Muscle of leg (tissue), 11 donors: Measurements from ENCODE around the gene GRID2. TPM values are rescaled to one million over a fixed set of nuclear protein-coding genes. Genes with fewer than 3 reads are reported as not detected.

ENCODE experiments used
- DNase-seq: peaks from one replicate; pipeline ENCODE4 v3.0.0; 2013
- H3K27ac ChIP-seq: one replicate; pipeline ENCODE4 v1.5.1; 2013; ENCODE audit warnings: mild to moderate bottlenecking, low read length, control low read depth
- H3K27me3 ChIP-seq: one replicate; pipeline ENCODE4 v1.6.1; 2013; ENCODE audit warnings: low read length; ENCODE audit not compliant: control insufficient read depth, insufficient read depth
- H3K36me3 ChIP-seq: one replicate; pipeline ENCODE4 v1.6.1; 2013; ENCODE audit warnings: low read length; ENCODE audit not compliant: control insufficient read depth, insufficient read depth
- H3K4me1 ChIP-seq: one replicate; pipeline ENCODE4 v1.6.1; 2013; ENCODE audit warnings: low read length; ENCODE audit not compliant: control insufficient read depth, insufficient read depth
- H3K4me3 ChIP-seq: one replicate; pipeline ENCODE4 v1.5.1; 2013; ENCODE audit warnings: low read length, control low read depth
- H3K9me3 ChIP-seq: replicated peaks from 2 replicates; pipeline ENCODE4 v1.6.1; 2013; ENCODE audit warnings: low read depth, low read length; ENCODE audit not compliant: control insufficient read depth
- WGBS: methylation state at CpG from one replicate; pipeline ENCODE4 v1.1.5; 2013; ENCODE audit warnings: missing lambda C conversion rate; ENCODE audit not compliant: insufficient coverage; 5-methylcytosine and 5-hydroxymethylcytosine counted together
- polyA plus RNA-seq, 8 donors: library from polyadenylated mRNA; unstranded; fragments of 120-200 nt; gene quantifications; one replicate each; pipeline versions ENCODE4 v1.2.1 to v1.2.3, GENCODE V29; 2013; ENCODE audit warnings: inconsistent platforms in 1 of 8, low replicate concordance in 1 of 8; ENCODE audit not compliant: insufficient read length in 8 of 8, insufficient read depth in 1 of 8
- total RNA-seq: library from RNA; stranded (reverse); fragments of 120-200 nt; gene quantifications from one replicate; pipeline ENCODE4 v1.2.4, GENCODE V29; 2013

Gene GRID2
- total and polyA plus RNA-seq, 9 donors, result 0.29 to 1.4 (median 0.60) TPM

DNA sequence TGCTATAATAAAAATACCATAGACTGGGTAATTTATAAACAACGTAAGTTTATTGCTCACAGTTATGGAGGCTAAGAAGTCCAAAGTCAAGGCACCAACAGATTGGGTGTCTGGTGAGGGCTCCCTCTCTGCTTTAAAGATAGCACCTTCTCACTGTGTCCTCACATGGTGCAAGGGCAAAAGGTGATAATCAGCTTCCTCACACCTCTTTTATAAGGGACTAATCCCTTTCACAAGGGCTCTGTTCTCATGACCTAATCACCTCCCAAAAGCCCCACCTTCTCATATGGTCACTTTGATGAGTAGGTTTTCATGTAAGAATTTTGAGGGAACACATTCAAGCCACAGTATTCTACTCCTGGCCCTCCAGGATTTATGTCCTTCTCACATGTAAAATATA, 883.1 kb downstream of the GRID2 start:
- no peaks in the 10 kb centered on the region for H3K4me1 ChIP-seq
- no peaks in the 10 kb centered on the region for H3K27me3 ChIP-seq
- H3K4me3 ChIP-seq, result no peak overlapping the region
- WGBS, result 100% methylated on average over 1 of the region's 1 CpG
- H3K36me3 ChIP-seq, result no peaks in the 10 kb centered on the region
- no peak overlapping the region for H3K27ac ChIP-seq
- no peaks in the 10 kb centered on the region for H3K9me3 ChIP-seq
- no peak for DNase-seq

DNA sequence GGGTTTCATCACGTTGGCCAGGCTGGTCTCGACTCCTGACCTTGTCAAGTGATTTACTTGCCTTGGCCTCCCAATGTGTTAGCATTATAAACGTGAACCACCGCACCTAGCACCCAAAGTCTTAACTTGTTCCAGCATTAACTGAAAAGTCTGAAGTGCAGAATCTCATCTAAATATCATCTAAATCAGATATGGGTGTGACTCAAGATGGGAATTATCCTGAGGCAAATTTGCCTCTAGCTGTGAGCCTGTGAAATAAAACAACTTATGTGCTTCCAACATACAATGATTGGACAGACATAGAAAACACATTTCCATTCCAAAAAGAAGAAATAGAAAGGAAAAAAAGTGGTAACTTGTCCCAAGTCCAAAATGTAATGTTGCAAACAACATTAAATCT, 883.7 kb downstream of the GRID2 start:
- Histone ChIP-seq H3K27ac (no peak overlapping the region), H3K4me1 (no peaks in the 10 kb centered on the region), H3K27me3 (no peaks in the 10 kb centered on the region), H3K4me3 (no peak overlapping the region), H3K9me3 (no peaks in the 10 kb centered on the region), H3K36me3 (no peaks in the 10 kb centered on the region)
- no CpG with 5 or more reads among the region's 4 CpGs for WGBS
- peak; percentile 18 for DNase-seq

- Histone ChIP-seq H3K27ac (no peak overlapping the region), H3K9me3 (no peaks in the 10 kb centered on the region), H3K36me3 (no peaks in the 10 kb centered on the region), H3K27me3 (no peaks in the 10 kb centered on the region), H3K4me3 (no peak overlapping the region), H3K4me1 (no peaks in the 10 kb centered on the region)
- no peak for DNase-seq
- 78% methylated on average over 4 of the region's 4 CpGs for WGBS
Observed at GRCh38 chr4:93187892-93188291, 884.1 kb downstream of the GRID2 start.

- Histone ChIP-seq H3K27ac (no peak overlapping the region), H3K4me3 (no peak overlapping the region), H3K36me3 (no peaks in the 10 kb centered on the region), H3K9me3 (no peaks in the 10 kb centered on the region), H3K27me3 (no peaks in the 10 kb centered on the region), H3K4me1 (no peaks in the 10 kb centered on the region)
- WGBS, result 20% methylated on average over 1 of the region's 2 CpGs
- peak; percentile 72 for DNase-seq
Observed at GRCh38 chr4:93199492-93199891, 895.7 kb downstream of the GRID2 start.

GRCh38 chr4:93201471-93202096, 897.8 kb downstream of the GRID2 start:
- no peaks in the 10 kb centered on the region for H3K4me1 ChIP-seq
- H3K9me3 ChIP-seq, result no peaks in the 10 kb centered on the region
- H3K36me3 ChIP-seq, result no peaks in the 10 kb centered on the region
- no peak for DNase-seq
- H3K4me3 ChIP-seq, result no peak overlapping the region
- H3K27ac ChIP-seq, result no peak overlapping the region
- WGBS, result no CpG with 5 or more reads among the region's 4 CpGs
- no peaks in the 10 kb centered on the region for H3K27me3 ChIP-seq

- Histone ChIP-seq H3K9me3 (no peaks in the 10 kb centered on the region), H3K27me3 (no peaks in the 10 kb centered on the region), H3K27ac (no peak overlapping the region), H3K4me3 (no peak overlapping the region), H3K36me3 (no peaks in the 10 kb centered on the region), H3K4me1 (no peaks in the 10 kb centered on the region)
- no peak for DNase-seq
- 90% methylated on average over 2 of the region's 4 CpGs for WGBS
Observed at GRCh38 chr4:93203708-93204107, 899.9 kb downstream of the GRID2 start.

GRCh38 chr4:93212250-93212649, 908.5 kb downstream of the GRID2 start:
- H3K4me3 ChIP-seq, result no peak overlapping the region
- H3K4me1 ChIP-seq, result no peaks in the 10 kb centered on the region
- H3K27ac ChIP-seq, result no peak overlapping the region
- no peaks in the 10 kb centered on the region for H3K36me3 ChIP-seq
- H3K9me3 ChIP-seq, result no peaks in the 10 kb centered on the region
- DNase-seq, result no peak
- WGBS, result no CpG with 5 or more reads among the region's 3 CpGs
- H3K27me3 ChIP-seq, result no peaks in the 10 kb centered on the region

- DNase-seq, result no peak
- H3K27me3 ChIP-seq, result no peaks in the 10 kb centered on the region
- H3K9me3 ChIP-seq, result no peaks in the 10 kb centered on the region
- no peak overlapping the region for H3K4me3 ChIP-seq
- no peaks in the 10 kb centered on the region for H3K36me3 ChIP-seq
- H3K27ac ChIP-seq, result no peak overlapping the region
- WGBS, result 80% methylated on average over 1 of the region's 8 CpGs
- H3K4me1 ChIP-seq, result no peaks in the 10 kb centered on the region
Observed at GRCh38 chr4:93216646-93217045, 912.9 kb downstream of the GRID2 start.

DNA sequence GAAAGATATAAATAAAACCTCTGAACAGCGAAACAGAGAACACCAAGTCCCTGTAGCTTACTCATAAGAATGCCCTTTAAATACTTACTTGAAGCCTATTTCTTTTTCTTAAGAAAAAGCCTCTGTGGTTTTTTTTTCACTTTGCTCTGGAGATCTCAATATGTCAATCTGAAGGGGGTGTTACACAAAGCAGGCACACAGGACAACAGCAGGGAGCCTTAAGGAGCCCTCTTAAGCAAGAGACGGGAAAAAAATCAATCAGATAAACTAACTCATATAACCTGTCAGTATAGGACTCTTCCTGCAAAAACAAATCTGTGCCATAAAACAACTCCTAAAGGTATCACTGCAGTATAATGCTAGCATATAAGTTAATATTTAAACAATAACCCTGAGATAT, 913.7 kb downstream of the GRID2 start:
- H3K36me3 ChIP-seq, result no peaks in the 10 kb centered on the region
- DNase-seq, result no peak
- H3K27ac ChIP-seq, result no peak overlapping the region
- no peak overlapping the region for H3K4me3 ChIP-seq
- WGBS, result no CpG with 5 or more reads among the region's 2 CpGs
- H3K27me3 ChIP-seq, result no peaks in the 10 kb centered on the region
- H3K4me1 ChIP-seq, result no peaks in the 10 kb centered on the region
- no peaks in the 10 kb centered on the region for H3K9me3 ChIP-seq

DNA sequence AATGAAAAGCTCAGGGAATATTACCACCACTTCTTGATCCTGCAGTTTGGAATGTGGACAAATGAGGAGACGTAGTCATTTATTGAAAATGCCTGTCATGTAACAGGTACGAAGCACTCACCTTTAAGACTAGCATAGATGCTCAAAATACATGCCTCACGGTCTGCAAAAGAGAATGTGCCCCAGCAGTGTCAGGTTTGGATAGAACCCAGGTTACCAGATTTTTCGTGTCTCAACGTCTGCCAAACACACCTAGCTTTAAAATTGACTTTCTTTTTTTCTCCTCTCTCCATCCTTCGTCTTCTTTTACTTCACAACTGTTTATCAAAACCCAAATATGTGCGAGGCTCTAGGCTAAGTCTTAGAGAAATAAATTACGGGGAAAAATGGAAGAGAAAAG, 918.0 kb downstream of the GRID2 start:
- H3K4me3 ChIP-seq, result no peak overlapping the region
- H3K36me3 ChIP-seq, result no peaks in the 10 kb centered on the region
- DNase-seq, result no peak
- no peaks in the 10 kb centered on the region for H3K9me3 ChIP-seq
- 84% methylated on average over 4 of the region's 8 CpGs for WGBS
- no peak overlapping the region for H3K27ac ChIP-seq
- no peaks in the 10 kb centered on the region for H3K4me1 ChIP-seq
- no peaks in the 10 kb centered on the region for H3K27me3 ChIP-seq

- Histone ChIP-seq H3K9me3 (no peaks in the 10 kb centered on the region), H3K36me3 (no peaks in the 10 kb centered on the region), H3K27me3 (no peaks in the 10 kb centered on the region), H3K4me3 (no peak overlapping the region), H3K27ac (no peak overlapping the region), H3K4me1 (no peaks in the 10 kb centered on the region)
- DNase-seq, result no peak
- no CpG with 5 or more reads among the region's 3 CpGs for WGBS
Observed at GRCh38 chr4:93228021-93228420, 924.3 kb downstream of the GRID2 start.
